ENCODE measurements around the gene WFDC1. TPM values are rescaled to one million over a fixed set of nuclear protein-coding genes. Genes with fewer than 3 reads are reported as not detected.

Gene WFDC1
- total RNA-seq, 1 donor from 2014 or later, result 0.34 TPM

DNA sequence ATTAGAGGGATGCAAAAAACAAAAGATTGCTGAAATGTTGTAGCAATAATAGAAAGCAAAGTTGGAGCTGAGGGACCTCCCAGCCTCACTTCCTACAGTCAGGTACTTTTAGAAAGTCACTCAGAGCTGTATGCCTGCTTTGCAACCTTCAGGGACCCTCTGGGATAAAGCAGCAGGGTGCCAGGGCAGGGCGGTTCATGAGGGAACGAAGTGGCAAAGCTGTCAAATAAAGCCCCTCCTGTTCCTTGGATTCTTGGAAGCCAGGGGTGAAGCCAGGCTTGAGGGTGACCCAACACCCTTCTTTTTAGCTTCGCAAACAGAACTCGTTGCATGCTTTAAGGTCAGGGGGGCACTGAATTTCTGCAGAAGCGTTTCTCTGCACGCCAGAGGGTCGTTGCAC lies 74.4 kb downstream of the WFDC1 start:
- peaks cover 59% of the 10 kb centered on the region for H3K27me3 ChIP-seq (ENCODE audit: insufficient read depth, low read length)
- H2AFZ ChIP-seq (ENCODE audit: low read depth, low read length), result no peak overlapping the region
- H3K4me3 ChIP-seq (ENCODE audit: insufficient read depth, low read depth, low read length), result no peak overlapping the region
- H3K9ac ChIP-seq (ENCODE audit: low read length), result no peak overlapping the region
- FAIRE-seq (no peak), DNase-seq (ENCODE audit: low read depth) (no peak)
- H4K20me1 ChIP-seq (ENCODE audit: insufficient read depth, low read length), result no peaks in the 10 kb centered on the region
- H3K9me3 ChIP-seq (ENCODE audit: insufficient read depth, low read depth, low read length), result no peaks in the 10 kb centered on the region
- TF ChIP-seq EZH2 (IDR thresholded peaks at IDR 0.05; ENCODE audit: insufficient read depth, low read length), result no peak
- TF ChIP-seq, protein P1, sequence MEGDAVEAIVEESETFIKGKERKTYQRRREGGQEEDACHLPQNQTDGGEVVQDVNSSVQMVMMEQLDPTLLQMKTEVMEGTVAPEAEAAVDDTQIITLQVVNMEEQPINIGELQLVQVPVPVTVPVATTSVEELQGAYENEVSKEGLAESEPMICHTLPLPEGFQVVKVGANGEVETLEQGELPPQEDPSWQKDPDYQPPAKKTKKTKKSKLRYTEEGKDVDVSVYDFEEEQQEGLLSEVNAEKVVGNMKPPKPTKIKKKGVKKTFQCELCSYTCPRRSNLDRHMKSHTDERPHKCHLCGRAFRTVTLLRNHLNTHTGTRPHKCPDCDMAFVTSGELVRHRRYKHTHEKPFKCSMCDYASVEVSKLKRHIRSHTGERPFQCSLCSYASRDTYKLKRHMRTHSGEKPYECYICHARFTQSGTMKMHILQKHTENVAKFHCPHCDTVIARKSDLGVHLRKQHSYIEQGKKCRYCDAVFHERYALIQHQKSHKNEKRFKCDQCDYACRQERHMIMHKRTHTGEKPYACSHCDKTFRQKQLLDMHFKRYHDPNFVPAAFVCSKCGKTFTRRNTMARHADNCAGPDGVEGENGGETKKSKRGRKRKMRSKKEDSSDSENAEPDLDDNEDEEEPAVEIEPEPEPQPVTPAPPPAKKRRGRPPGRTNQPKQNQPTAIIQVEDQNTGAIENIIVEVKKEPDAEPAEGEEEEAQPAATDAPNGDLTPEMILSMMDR (IDR thresholded peaks at IDR 0.05; ENCODE audit: insufficient read depth, low read depth, low read length), result no peak
- no peaks in the 10 kb centered on the region for H3K4me1 ChIP-seq (ENCODE audit: insufficient read depth, low read length)
- H3K79me2 ChIP-seq (ENCODE audit: insufficient read depth, low read length), result no peaks in the 10 kb centered on the region
- Mint-ChIP-seq H3K4me1 (ENCODE audit: low read depth, unreplicated experiment) (no peaks in the 10 kb centered on the region), H3K9me3 (ENCODE audit: unreplicated experiment) (no peaks in the 10 kb centered on the region), H3K27me3 (ENCODE audit: low read depth, unreplicated experiment) (peaks cover 65% of the 10 kb centered on the region), H3K36me3 (ENCODE audit: low read depth, unreplicated experiment) (peaks cover 2% of the 10 kb centered on the region), H3K4me3 (ENCODE audit: unreplicated experiment) (no peak overlapping the region), H3K27ac (ENCODE audit: unreplicated experiment) (no peak overlapping the region)
- no peaks in the 10 kb centered on the region for H3K36me3 ChIP-seq (ENCODE audit: insufficient read depth, low read length)
- no peak overlapping the region for H3K4me2 ChIP-seq (ENCODE audit: low read length)
- no peak overlapping the region for H3K27ac ChIP-seq (ENCODE audit: low read depth, low read length)

- Histone ChIP-seq H2AFZ (ENCODE audit: low read depth, low read length) (no peak overlapping the region), H3K79me2 (ENCODE audit: insufficient read depth, low read length) (no peaks in the 10 kb centered on the region), H3K4me1 (ENCODE audit: insufficient read depth, low read length) (no peaks in the 10 kb centered on the region), H3K4me3 (ENCODE audit: insufficient read depth, low read depth, low read length) (no peak overlapping the region), H3K4me2 (ENCODE audit: low read length) (no peak overlapping the region), H3K36me3 (ENCODE audit: insufficient read depth, low read length) (no peaks in the 10 kb centered on the region), H3K27ac (ENCODE audit: low read depth, low read length) (no peak overlapping the region), H3K9ac (ENCODE audit: low read length) (no peak overlapping the region), H3K27me3 (ENCODE audit: insufficient read depth, low read length) (peaks cover 65% of the 10 kb centered on the region), H3K9me3 (ENCODE audit: insufficient read depth, low read depth, low read length) (no peaks in the 10 kb centered on the region), H4K20me1 (ENCODE audit: insufficient read depth, low read length) (no peaks in the 10 kb centered on the region)
- H3K36me3 Mint-ChIP-seq (ENCODE audit: low read depth, unreplicated experiment), result peaks cover 2% of the 10 kb centered on the region
- DNase-seq (ENCODE audit: low read depth) (no peak), FAIRE-seq (no peak)
- H3K27ac Mint-ChIP-seq (ENCODE audit: unreplicated experiment), result no peak overlapping the region
- H3K9me3 Mint-ChIP-seq (ENCODE audit: unreplicated experiment), result no peaks in the 10 kb centered on the region
- TF ChIP-seq EZH2 (IDR thresholded peaks at IDR 0.05; ENCODE audit: insufficient read depth, low read length), result no peak
- TF ChIP-seq, protein P1 (IDR thresholded peaks at IDR 0.05; ENCODE audit: insufficient read depth, low read depth, low read length), result no peak
- peaks cover 64% of the 10 kb centered on the region for H3K27me3 Mint-ChIP-seq (ENCODE audit: low read depth, unreplicated experiment)
- no peak overlapping the region for H3K4me3 Mint-ChIP-seq (ENCODE audit: unreplicated experiment)
- no peaks in the 10 kb centered on the region for H3K4me1 Mint-ChIP-seq (ENCODE audit: low read depth, unreplicated experiment)
Measured at GRCh38 chr16:84369938-84370627, 75.4 kb downstream of the WFDC1 start.

Measured in astrocyte (in vitro differentiated cells and primary cell).